ENCODE results near the gene PCSK6.

Gene PCSK6

DNA sequence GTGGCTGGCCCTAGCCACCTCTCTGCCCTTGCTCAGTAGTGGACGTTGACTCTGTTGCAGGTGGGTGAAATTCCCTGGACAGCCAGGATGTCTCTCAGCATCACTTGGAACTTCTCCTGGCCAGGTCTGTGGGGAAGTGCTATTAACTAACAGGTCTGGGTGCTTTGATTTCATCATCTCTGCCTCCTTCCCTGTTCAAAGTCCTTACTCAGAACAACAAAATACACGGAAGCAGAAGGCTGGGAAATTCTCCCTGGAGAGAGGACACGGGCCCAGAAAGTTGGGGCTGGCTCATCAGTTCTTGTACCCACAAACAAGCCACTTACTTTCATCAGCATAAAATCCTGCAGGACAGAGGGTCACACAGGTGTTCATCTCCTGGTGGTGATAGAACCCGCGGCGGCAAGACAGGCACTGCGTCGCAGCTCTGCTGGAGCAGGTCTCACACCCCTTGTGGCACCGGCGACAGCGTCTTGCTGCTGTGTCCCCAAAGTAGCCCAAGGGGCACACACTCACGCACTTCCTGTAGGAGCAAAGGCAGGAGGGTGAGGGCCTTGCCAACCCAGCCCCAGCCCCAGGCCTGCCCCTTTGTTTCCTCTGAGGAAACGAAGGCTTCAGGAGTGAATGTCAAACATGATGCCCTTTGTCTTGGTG lies 164.9 kb downstream of the PCSK6 start:
- DNase-seq = no peak

DNA sequence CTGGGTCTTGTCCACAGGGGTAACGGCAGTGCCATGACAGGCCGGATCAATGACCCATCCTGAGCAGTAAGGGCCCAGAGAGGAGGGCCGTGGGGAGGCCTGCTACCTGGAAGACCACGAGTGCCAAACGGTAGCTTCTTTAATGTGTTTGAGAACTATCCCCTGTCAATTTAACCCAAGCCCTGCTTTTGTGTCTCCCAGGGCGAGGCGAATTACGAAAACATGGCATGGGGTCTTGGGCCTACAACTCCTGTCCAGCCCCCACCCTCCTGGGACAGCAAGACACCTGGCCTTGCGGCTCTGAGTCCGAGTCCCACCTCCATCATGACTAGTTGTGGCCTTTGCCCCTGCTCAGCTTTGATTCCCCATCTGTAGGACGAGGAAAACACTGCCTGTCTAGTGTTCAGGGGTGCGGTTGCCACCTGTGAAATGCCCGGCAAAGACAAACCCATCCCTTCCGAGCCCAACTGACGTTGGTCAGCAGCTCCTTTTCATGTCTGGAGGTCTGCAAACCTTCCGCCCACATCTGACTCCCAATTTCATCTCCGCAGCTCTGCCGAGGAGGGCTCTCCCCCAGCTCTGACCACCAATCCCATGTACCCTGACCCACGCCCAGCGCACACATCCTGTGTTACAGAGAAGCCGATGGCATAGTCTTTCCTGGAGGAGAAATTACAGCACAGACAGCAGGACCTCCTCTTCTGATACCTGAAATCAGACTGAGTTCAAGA lies 165.5 kb downstream of the PCSK6 start:
- no peak for DNase-seq

DNA sequence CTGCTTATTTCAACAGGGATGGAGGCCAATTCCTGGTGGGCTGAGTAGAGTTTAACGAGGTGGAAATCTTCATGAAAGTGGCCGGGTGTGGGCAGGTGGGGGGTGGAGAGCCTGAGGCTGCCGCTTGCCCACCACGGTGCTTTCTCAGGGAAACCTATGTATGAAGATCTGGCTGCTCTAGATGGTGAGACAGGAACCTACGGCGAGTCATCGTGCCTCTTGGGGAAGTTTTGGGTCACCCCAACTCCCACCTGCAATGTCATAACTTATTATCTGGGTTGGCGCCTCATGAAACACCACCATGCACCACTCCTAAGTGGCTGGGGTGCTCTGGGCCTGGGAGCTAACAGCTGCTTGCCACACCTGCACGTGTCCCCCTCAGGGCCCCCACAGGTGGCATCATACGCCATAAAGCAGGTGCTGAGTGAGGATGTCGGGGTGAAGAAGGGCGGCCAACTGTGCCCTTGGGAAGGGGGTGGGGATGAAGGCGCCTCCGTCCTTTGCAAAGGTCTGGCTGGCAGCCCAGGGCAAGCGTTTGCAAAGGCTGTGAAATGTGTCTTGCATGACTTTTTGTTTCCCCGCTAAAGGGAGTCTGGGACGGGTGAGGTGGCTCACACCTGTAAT lies 166.5 kb downstream of the PCSK6 start:
- peak in 1 of 2 donors; percentile 11 for DNase-seq

DNA sequence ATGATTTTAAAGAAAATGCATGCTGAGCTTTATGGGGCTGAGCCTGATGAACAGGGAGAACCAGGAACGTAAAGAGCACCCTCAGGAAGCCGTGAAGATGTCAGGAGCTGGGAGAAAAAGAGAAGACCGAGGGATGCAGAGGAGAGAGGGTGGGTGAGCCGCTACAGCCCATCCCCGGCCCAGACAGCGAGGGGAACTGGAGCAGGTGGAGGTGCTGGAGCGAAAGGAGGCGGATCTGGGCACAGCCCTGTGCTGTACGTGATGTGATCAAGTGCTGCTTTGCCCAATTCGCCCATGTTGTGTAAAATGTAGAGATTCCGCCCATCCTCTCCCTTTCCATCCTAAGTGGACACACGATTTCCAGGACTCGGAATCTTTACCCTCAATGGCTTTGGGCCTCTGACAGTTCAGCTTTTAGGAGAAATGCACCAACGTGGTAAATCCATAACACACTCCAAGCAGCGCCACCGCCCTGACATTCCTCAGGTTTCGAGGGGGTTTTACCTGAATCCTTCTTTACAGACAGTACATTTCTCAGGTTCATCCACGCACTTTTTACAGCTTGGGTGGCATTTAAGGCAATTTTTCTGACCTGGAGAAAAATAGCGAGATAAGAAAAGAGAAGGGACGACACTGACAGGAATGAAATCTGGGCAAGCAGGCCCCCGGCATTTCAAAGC lies 167.4 kb downstream of the PCSK6 start:
- no peak for DNase-seq

DNA sequence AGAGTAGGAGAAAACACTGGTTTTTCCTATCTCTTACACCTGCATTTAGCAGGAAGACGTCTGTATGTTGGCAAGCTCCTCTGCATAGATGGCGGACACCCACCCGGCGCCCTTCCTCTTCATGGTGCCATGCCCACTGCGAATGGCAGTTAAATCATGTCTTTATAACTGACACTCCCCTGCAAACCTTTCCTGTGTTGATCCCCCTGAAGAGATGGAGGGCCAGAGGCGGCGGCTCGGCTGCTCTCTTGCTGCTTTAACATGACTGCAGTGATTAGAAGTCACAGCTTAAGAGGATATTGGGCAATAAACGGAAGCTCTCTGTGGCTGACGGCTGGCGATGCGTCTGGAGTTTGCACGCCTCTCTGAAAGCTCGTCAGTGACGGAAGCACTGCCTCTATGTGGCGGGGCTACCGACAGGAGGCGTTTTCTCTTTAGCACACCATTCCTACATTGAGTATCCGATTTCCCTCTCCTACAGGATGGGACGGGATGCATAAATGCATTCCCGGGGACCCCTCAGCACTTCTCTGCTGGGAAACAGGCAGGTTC lies 168.9 kb downstream of the PCSK6 start:
- peak; percentile 89 for DNase-seq

DNA sequence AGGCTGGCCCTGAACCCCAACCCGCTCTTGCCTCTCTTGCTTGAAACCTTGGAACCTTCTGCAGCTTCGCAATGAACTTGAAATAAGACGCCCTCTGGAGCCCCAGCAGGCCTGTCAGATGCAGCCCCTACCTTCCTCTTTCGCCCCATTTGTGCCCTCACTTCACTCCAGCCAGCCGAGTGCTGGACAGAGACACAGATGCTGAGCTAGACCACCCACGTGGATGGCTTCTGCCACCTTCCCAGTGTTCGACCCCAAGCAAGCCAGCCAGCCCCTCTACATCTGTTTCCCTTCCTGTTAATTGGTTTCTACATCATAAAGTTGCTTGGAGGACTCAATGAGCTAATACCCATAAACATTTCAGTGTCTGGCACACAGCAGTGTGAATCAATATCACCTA lies 170.7 kb downstream of the PCSK6 start:
- DNase-seq = no peak

DNA sequence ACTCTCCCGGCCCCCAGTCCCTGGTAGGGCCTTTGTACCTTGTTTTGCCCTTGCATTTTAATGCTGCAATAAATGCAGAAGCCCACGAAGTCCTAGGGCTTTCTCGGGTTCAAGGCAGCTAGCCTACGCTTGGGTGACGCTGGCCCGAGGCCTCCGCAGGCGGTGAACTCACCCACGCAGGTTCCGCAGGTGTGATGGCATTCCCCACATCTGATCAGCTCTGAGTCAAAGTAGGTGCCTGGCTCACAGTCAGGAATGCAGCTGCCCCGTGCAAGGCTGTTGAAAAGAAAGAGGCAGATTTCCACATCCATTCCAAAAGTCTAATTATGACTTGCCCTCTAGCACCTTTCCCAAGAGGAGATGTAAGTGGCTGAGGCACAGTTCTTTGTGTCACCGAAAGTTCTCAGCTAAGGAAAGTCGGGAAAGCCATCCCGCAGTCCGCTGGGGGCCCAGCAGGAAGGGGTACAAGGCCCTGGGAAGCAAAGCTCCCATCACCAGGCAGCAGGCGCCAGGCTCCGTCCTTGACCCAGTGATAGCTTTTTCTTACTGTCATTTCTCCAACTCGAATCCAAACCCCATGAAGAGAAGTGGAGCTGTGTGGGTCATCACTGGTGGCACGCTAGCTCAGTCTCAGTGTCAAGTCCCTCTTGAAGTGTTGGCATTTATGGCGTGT lies 171.2 kb downstream of the PCSK6 start:
- no peak for DNase-seq

DNA sequence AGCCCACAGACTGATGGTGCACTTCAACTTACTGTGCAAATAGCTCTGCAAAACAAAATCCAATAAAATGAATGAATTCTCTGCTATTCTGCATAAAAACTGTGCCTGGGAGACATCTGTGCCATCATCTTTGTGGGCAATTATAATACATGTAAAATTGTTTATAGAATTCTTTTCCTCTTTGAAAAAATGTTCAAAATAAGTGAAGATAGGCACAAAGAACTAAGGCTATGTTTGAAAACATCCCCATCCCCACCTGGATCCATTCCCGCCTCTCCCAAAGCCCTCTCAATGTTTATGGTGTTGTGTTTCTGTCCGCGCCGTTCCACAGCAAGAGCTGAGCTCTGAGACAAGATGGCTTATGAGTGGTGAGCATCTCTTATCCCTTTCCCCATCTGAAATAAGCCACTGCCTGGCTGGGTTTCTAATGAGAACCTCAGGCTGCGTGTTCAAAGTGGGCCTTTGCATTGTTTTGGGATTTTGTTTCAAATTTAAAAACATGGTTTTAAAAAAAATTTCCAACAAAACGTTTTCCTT lies 172.1 kb downstream of the PCSK6 start:
- DNase-seq = no peak

DNA sequence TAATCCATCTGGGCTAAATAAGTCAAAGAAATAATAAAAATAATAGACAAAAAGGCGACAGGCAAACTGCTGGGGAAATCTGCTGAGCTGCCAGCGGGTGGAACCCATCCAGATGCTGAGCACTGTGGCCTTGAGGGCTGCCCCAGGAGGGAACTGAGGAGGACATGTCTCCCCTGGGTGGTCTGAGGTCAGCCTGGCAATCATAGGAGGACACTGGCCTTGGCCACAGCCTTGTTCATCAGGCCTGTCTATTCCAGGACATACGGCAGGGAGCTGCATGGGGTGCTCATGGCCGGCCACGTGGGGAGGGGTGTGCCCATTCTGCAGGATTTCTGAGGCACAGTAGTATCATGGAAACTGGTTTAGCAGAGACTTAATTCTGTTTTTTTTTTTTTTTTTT lies 173.0 kb downstream of the PCSK6 start:
- DNase-seq = no peak

DNA sequence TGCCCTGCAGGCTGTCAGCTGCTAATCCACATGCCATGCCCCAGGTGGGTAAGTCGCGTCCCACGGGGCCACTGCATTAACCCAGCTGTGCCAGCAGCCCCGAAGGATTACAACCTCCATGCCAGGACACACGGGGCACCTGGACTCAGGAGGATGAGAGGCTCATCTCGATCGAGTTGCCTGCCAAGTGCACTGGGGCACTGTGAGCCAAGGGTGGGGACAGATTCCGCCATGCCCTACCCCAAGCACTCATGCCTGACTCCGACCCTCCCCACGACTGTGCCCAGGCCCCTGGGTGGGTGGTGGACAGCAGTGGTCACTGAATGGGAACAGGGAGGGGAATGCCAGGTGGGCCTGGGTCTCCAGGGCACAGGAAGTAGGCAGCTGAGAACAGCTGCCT lies 173.8 kb downstream of the PCSK6 start:
- DNase-seq = no peak

DNA sequence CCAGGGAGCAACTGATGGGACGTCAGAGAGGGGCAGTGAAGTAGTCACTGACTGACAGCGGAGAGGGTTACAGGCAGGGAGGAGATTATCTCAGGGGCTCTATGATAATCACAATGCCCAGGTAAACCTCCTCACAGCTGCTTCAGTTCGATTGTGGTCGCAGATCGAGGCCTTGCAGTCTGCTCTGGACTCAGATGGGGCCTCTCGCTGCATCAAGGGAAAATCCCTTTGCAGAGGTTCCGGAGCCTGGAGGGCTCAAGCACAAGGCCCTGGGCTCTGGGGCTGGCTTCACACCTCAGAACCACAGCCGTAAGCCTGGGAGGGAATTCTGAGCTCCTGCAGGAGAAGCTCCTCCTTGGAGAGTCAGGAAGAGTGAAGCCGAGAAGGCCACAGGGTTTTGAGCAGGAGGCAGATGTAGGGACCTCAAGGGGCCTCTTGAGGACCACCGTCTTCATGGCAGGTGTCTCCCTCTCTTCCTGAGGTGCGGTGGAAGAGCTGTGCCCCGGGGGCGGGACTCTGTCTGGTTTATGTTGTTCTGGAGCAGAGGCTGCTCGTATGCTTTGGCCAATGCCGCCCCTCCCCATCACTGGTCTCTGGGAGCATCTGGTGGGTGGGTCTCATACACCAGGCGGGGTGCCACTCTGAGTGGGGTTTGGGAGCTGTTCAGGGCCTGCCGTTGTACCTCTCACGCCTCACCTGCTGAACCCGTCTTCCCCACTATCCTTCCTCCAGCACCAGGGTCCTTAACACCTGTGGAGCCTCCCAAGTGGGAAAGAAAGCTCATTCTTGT lies 175.0 kb downstream of the PCSK6 start:
- no peak for DNase-seq

DNA sequence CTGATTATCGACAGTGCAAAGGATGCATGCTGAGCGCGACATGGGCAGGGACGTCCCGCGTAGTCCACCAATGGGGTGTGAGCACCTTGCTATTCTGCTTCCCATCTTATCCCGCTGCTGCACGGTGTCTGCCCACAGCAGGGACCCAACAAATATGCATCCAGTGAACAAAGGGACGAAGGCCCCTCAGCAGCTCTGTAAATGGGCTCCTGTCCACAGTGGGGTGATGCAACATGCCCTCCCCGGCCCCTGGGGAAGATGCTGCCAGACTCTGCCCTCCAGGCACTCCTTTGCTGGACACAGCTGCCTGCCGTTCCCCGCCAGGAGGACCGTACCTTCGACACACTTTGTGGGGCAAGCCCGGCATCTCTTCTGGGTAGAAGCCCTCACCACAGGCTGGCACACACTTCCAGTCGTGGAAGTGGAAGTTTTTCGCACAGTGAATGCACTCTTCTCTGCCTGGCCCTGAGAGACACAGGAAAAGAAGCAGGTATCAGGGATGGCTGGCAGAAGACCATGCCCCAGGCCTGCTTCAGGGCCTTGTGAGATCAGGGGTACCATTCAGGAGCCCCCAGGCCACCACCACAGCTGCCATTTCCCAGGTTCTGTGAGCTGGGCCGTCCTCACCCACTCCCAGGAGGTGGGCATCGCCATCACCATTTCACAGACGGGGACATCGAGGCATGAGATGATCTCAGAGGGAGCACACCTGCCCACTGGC lies 176.3 kb downstream of the PCSK6 start:
- no peak for DNase-seq

DNA sequence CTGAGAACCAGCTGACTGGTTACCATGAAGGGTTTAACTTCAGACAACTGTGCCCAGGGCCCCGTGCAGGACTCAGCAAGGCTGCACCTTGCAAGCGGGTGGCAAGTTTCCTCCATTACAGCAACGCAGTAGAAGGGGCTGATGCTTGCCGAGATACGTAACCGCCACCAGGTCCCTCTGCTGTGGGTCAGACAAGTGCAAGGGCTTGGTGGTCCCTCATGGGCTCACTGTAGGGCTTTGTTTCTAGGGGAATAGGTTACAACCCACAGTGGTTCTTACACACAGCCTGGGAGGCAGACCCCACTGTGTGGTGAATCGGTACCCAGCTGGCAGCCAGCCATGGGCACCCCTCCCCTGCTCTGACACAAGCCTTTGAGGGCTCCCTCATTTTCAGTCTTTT lies 179.0 kb downstream of the PCSK6 start:
- no peak for DNase-seq

DNA sequence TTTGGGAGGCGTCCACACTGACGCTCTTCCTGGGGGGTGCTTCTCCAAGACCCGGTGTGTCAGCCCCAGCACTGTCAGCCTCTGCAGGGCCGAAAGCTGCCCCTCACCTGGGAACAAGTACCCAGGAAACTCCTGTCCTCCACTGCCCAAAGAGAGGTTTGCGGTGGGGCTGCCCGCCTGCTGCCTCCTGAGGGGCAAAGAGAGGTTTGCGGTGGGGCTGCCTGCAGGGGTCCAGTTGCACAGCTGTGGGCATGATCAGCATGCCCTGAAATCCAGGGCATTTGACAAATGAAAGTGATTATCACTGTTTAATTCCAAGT lies 179.4 kb downstream of the PCSK6 start:
- no peak for DNase-seq

DNA sequence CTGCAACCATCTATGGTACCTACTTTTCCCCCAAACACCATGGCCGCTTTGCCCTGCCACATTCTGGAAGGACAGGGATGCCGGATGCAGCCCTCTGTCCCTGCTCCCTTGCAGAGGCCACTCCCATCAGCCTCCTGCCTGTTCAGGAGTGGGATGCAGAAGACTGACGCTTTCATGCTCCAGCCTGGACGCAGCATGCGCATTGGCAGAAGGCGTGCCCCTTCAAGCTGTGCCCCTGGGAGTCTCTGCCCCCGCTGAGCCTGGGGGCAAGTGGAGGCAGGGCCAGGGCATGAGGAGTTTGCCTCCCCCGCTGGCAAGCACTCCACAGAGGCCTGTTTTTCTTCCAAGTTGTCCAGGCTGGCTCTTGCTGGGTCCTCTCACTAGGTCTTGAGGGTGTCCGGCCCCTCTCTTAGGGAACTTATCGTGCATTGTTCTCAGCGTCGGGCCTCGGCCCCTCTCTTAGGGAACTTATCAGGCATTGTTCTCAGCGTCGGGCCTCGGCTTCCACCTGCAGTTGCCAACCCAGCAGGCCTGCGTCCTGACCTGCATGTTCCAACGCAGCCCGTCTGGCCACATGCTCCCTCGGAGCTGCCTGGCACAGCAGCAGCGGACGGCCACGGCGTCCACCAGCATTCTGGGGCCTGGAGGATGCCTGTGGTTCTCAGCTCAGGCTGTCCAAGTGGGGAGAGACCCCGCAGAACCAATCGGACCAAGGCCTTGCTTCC lies 179.9 kb downstream of the PCSK6 start:
- DNase-seq = no peak

DNA sequence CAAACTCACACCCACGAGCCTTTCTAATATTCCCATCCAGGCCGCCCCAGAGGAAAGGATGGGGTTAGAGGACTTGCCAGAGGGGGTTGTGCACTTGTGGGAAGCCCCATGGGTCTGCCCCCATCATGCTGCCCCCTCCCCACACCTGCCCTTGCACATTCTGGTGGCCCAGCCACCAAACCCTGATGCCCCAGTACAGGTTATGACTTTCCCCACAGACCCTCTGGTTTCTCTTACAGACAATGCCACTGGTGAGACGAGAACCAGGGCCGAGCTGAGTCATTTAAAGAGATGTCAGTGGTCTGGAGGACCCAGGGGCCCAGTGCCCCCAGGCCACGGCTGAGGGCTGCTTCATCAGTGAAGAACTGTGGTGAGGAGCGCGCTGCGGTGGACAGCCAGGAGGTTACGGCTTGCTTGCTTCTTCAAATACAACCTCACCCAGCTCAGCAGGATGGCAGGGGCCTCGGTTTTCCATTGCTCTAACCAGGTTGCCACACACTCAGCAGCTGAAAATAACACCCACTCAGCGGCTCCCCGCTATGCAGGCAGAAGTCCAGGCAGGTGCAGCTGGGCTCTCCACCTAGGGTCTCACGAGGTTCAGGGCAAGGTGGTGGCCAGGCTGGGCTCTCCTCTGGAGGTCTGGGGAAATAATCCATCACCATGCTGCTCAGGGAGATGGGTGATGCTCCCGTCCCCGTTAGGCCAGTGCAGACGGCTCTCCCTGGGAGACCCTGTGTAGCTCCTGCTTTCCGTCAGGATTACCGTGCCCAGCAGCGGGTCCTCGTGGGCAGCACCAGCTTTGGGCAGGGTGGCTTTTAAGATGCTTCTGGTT lies 180.7 kb downstream of the PCSK6 start:
- no peak for DNase-seq

DNA sequence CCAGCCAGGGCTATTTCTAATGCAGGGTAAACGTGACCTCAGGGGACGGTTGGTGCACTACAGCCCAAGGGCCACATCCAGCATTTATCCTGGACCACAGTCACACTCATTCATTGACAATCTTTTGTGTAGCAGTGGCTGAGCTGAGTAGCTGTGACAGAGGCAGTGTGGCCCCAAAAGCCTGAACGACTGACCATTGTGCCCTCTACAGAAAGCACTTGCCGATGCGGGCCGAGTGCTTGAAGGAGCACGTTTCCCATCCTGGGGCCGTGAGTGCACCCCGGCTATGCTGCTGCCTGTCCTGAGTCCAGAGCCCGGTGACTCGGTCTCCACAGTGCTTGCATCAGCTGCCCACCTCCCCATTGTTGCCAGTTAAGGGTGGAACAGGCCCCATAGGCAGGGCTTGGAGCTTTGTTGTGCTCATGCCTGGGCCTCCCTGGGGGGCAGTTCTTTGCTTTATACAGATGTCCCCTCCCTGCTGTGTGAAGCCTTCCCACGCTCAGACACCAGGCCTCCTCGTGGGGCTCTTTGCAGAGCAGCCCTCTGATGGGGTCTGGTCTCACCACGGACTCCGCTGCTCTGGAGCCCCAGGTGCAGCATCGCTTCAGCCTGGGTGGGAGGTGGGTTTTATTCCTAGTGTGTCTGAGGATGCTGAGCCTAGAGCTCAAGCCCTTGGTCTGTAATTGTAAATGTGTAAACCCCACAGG lies 181.5 kb downstream of the PCSK6 start:
- no peak for DNase-seq

DNA sequence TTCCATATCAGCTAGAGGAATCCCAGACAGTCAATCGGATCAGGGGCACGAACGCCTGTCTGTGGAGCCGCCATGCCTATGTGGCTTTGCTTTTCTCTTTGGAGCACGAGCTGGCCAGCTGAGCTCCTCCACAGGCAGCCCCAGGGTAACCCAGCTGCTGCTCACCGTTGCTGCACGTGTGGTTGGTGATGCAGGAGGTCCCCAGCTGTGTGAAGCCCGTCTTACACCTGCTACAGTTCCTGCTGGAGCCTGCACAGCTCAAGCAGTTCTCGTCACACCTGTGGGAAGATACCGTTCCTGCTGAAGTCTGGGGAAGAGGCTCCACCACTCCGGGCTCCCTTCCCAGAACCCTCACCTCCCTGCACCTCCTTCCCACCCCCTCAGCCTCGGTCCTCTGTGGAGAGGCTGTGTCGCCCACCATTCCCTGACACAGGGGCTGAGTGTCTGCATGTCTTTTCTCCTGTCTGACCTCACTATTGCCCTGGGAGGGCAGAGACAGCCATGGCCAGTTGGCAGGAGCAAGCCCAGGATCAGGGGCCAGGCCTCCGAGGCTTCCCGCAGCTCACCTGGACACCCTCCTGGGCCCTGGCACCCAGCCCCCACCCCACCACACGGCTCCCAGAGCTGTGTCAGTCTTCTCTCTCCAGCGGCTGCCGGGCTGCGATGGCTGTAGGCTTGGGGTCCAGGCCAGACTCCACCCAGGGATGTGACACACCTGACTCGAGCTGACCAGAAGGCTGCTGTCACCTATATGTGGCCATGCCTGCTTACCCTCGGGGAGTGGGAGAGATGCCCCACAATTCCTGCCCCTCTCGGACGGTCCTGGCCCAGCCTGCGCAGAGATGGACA lies 182.2 kb downstream of the PCSK6 start:
- no peak for DNase-seq
